ENCODE data around the gene PPP3CA. TPM values are rescaled to one million over a fixed set of nuclear protein-coding genes. Genes with fewer than 3 reads are reported as not detected.

Gene PPP3CA
- total RNA-seq, 1 experiment from 2014 or later, result 133 TPM

GRCh38 chr4:101127176-101127790, 220.0 kb downstream of the PPP3CA start:
- Histone ChIP-seq H3K36me3 (ENCODE audit: control insufficient read depth in 1 of 2, insufficient read depth in 2 of 2, low read length in 2 of 2) (no peaks in the 10 kb centered on the region), H3K9ac (ENCODE audit: low read length) (peak overlapping the region; percentile 14), H3K4me3 (replicated peaks in 1 of 2; ENCODE audit: low read depth in 1 of 2, low read length in 2 of 2) (no peak overlapping the region), H4K20me1 (ENCODE audit: insufficient read depth) (no peaks in the 10 kb centered on the region), H3K27me3 (ENCODE audit: insufficient read depth, low read length) (no peaks in the 10 kb centered on the region), H3K4me1 (ENCODE audit: control insufficient read depth in 1 of 2, insufficient read depth in 2 of 2, low read length in 2 of 2) (peaks cover 75 to 76% of the 10 kb centered on the region in 2 experiments), H3K9me3 (ENCODE audit: control insufficient read depth in 1 of 2, insufficient read depth in 1 of 2, low read depth in 1 of 2, low read length in 2 of 2) (no peaks in the 10 kb centered on the region), H3K79me2 (ENCODE audit: insufficient read depth, low read length) (peaks cover 85% of the 10 kb centered on the region), H2AFZ (ENCODE audit: low read depth, low read length, poor library complexity, severe bottlenecking) (no peak overlapping the region), H3K9me2 (ENCODE audit: insufficient read depth) (no peaks in the 10 kb centered on the region), H3K27ac (ENCODE audit: low read depth, low read length) (peak overlapping the region; percentile 96), H3K4me2 (ENCODE audit: low read length) (peak overlapping the region; percentile 40)
- BruUV-seq (replicated peaks), result no TSS peak
- ChIA-PET POLR2A (interaction anchor here (1.5 to 1.6 kb wide), 3 partner anchors 11 to 24 kb away, joined by 4 to 5 read pairs (median 5); no protein-coding TSS in a partner anchor), RAD21 (ENCODE audit: low non-redundant PET in 1 of 2, low total read pairs in 2 of 2, uncharacterized antibody in 2 of 2, unreplicated experiment in 2 of 2) (interaction anchor here in 1 of 2 experiments (1.2 kb wide), 1 partner anchor 10 kb away, joined by 3 read pairs; no protein-coding TSS in a partner anchor), CTCF (interaction anchor here (1.4 kb wide), 1 partner anchor 32 kb away, joined by 3 read pairs; no protein-coding TSS in a partner anchor)
- intact Hi-C loops (cut with micrococcal nuclease), result no loop called here
- DNase-seq (ENCODE audit: low read depth, low spot score) (no peak), ATAC-seq (no peak)
- TF ChIP-seq POLR2AphosphoS5 (IDR thresholded peaks at IDR 0.05; ENCODE audit: low read depth, low read length), result no peak
- TF ChIP-seq CBX3 (IDR thresholded peaks at IDR 0.05; ENCODE audit: low read depth), result no peak
- TF ChIP-seq MAX (IDR thresholded peaks at IDR 0.05), result peak; percentile 47; the same call in 1 of the 2 replicates
- no peak for TF ChIP-seq SIN3A (IDR thresholded peaks at IDR 0.05; ENCODE audit: low read depth)
- no peak for TF ChIP-seq YY1 (IDR thresholded peaks at IDR 0.05; ENCODE audit: extremely low read depth, insufficient replicate concordance, low read depth, low read length)
- TF ChIP-seq RAD21 (IDR thresholded peaks at IDR 0.05; ENCODE audit: low read depth), result no peak
- no peak for TF ChIP-seq TCF7L2 (IDR thresholded peaks at IDR 0.05; ENCODE audit: borderline replicate concordance, extremely low read depth, insufficient read depth, insufficient read length)
- no peak for TF ChIP-seq REST (IDR thresholded peaks at IDR 0.05; ENCODE audit: low read depth)
- no peak; the same call in 1 of the 2 replicates for TF ChIP-seq CEBPB (IDR thresholded peaks at IDR 0.05; ENCODE audit: low read depth)
- no peak for TF ChIP-seq ELF1 (IDR thresholded peaks at IDR 0.05; ENCODE audit: borderline replicate concordance, low read depth)
- no peak for TF ChIP-seq ZFX (IDR thresholded peaks at IDR 0.05)
- TF ChIP-seq ZBTB33 (IDR thresholded peaks at IDR 0.05; ENCODE audit: extremely low read depth, insufficient replicate concordance, low read length), result no peak
- peak; percentile 28; the same call in 1 of the 2 replicates for TF ChIP-seq JUND (IDR thresholded peaks at IDR 0.05)
- TF ChIP-seq ATF3 (IDR thresholded peaks at IDR 0.05), result no peak
- TF ChIP-seq EGR1 (IDR thresholded peaks at IDR 0.05; ENCODE audit: low read depth), result no peak
- TF ChIP-seq SP1 (IDR thresholded peaks at IDR 0.05; ENCODE audit: low read depth), result peak; percentile 58; the same call in 1 of the 2 replicates
- TF ChIP-seq FOSL1 (IDR thresholded peaks at IDR 0.05; ENCODE audit: low read depth), result 0 out of 2 replicates have a peak, but pooled peaks have one; percentile 4
- TF ChIP-seq POLR2A (IDR thresholded peaks at IDR 0.05; ENCODE audit: borderline replicate concordance, extremely low read depth, insufficient read depth, insufficient read length), result no peak
- TF ChIP-seq EZH2phosphoT487 (IDR thresholded peaks at IDR 0.05; ENCODE audit: borderline replicate concordance), result no peak
- TF ChIP-seq ZNF274 (IDR thresholded peaks at IDR 0.05; ENCODE audit: low read depth, low read length), result no peak
- TF ChIP-seq EZH2 (IDR thresholded peaks at IDR 0.05), result no peak
- TF ChIP-seq SRF (IDR thresholded peaks at IDR 0.05; ENCODE audit: low read depth), result no peak

Measured in HCT116 (cell line).